Endothelial cell of umbilical vein (primary cell): Measurements from ENCODE around the gene HIKESHI. TPM values are rescaled to one million over a fixed set of nuclear protein-coding genes. Genes with fewer than 3 reads are reported as not detected.

Experiments used
- BruUV-seq: library from RNA; stranded (reverse); fragments of 400-500 nt; replicated peaks from 2 replicates; lab custom pipeline; 2021; lab: Mats Ljungman, UMichigan
- CTCF ChIA-PET: fragments of 300-600, 350-600 bp; sonication (Branson Sonifier 250); formaldehyde crosslinking; loops from one replicate; lab custom pipeline; 2021; ENCODE audit warnings: antibody characterized with exemption, inconsistent platforms; lab: Charles Lee
- POLR2A ChIA-PET: fragments of 300-600, 350-600 bp; sonication (Branson Sonifier 250); formaldehyde crosslinking; loops from one replicate; lab custom pipeline; 2021; ENCODE audit warnings: antibody characterized with exemption, inconsistent platforms; lab: Charles Lee
- DNase-seq: peaks from one replicate; pipeline ENCODE4 v3.0.0-alpha.2; 2011; ENCODE audit warnings: low read depth, low spot score
- FAIRE-seq: peaks from 2 replicates; lab custom pipeline; 2011; peaks lifted over from hg19 to GRCh38; lab: Jason Lieb, UNC
- H2AFZ ChIP-seq: 2 replicates; pipeline ENCODE4 v1.6.0; 2012; ENCODE audit warnings: low read depth, low read length, control low read depth, inconsistent platforms
- H3K27ac ChIP-seq: 2 replicates; pipeline ENCODE4 v1.5.1; 2011; ENCODE audit warnings: low read depth, mild to moderate bottlenecking, control low read depth, low read length, moderate library complexity; ENCODE audit not compliant: insufficient read depth
- H3K27me3 ChIP-seq, 2 experiments: 2 replicates each; pipeline versions ENCODE4 v1.6.0 to v1.6.1; 2011; ENCODE audit warnings: low read length in 2 of 2, mixed read lengths in 1 of 2; ENCODE audit not compliant: control insufficient read depth in 2 of 2, insufficient read depth in 2 of 2
- H3K36me3 ChIP-seq, 2 experiments: 2 replicates in 1 of 2; 3 replicates in 1 of 2; pipeline ENCODE4 v1.5.1; 2011; ENCODE audit warnings: low read length in 2 of 2, mild to moderate bottlenecking in 1 of 2, moderate library complexity in 1 of 2; ENCODE audit not compliant: control insufficient read depth in 2 of 2, insufficient read depth in 2 of 2; ENCODE audit errors: extremely low read depth in 1 of 2
- H3K4me1 ChIP-seq: 3 replicates; pipeline ENCODE4 v1.5.1; 2011; ENCODE audit warnings: mild to moderate bottlenecking, low read length; ENCODE audit not compliant: control insufficient read depth, insufficient read depth; ENCODE audit errors: extremely low read depth
- H3K4me2 ChIP-seq: 2 replicates; pipeline ENCODE4 v1.6.1; 2011; ENCODE audit warnings: low read length, control low read depth, mixed read lengths; ENCODE audit not compliant: insufficient read depth
- H3K4me3 ChIP-seq, 3 experiments: fragments of 200-600 bp in 1 of 3; sonication (generic), shearing (Covaris generic) in 1 of 3; replicated peaks in 1 of 3; 2 replicates each; pipeline ENCODE4 v1.5.1; 2011 to 2016; ENCODE audit warnings: control low read depth in 3 of 3, low read length in 3 of 3, mild to moderate bottlenecking in 2 of 3, inconsistent platforms in 1 of 3, low read depth in 1 of 3, moderate library complexity in 1 of 3; ENCODE audit not compliant: insufficient read depth in 1 of 3
- H3K79me2 ChIP-seq: 2 replicates; pipeline ENCODE4 v1.6.0; 2012; ENCODE audit warnings: low read length, inconsistent platforms; ENCODE audit not compliant: control insufficient read depth, insufficient read depth
- H3K9ac ChIP-seq: replicated peaks from 2 replicates; pipeline ENCODE3; 2011; ENCODE audit warnings: low read length, control low read depth; ENCODE audit not compliant: insufficient read depth; ENCODE audit errors: extremely low read depth
- H3K9me1 ChIP-seq: replicated peaks from 3 replicates; pipeline ENCODE4 v1.6.0; 2011; ENCODE audit warnings: mild to moderate bottlenecking, low read length; ENCODE audit not compliant: control insufficient read depth, insufficient read depth; ENCODE audit errors: extremely low read depth
- H3K9me3 ChIP-seq: replicated peaks from 2 replicates; pipeline ENCODE4 v1.5.1; 2012; ENCODE audit warnings: low read length, inconsistent platforms; ENCODE audit not compliant: control insufficient read depth, insufficient read depth
- H4K20me1 ChIP-seq: replicated peaks from 2 replicates; pipeline ENCODE3; 2011; ENCODE audit warnings: mild to moderate bottlenecking, low read length; ENCODE audit not compliant: control insufficient read depth, insufficient read depth; ENCODE audit errors: extremely low read depth
- EZH2 ChIP-seq: IDR thresholded peaks from 2 replicates; pipeline ENCODE4 v1.6.1; 2012; ENCODE audit warnings: borderline replicate concordance, low read depth, mild to moderate bottlenecking, moderate library complexity, low read length, inconsistent platforms; ENCODE audit not compliant: severe bottlenecking
- FOS ChIP-seq: IDR thresholded peaks from 2 replicates; pipeline ENCODE4 v1.6.1; 2011; ENCODE audit warnings: mild to moderate bottlenecking, low read length, moderate library complexity, borderline replicate concordance; ENCODE audit not compliant: insufficient read depth
- JUN ChIP-seq: IDR thresholded peaks from 2 replicates; pipeline ENCODE4 v1.6.1; 2011; ENCODE audit warnings: borderline replicate concordance, low read depth; ENCODE audit not compliant: insufficient read length, insufficient read depth
- MYC ChIP-seq: IDR thresholded peaks from one replicate; pipeline ENCODE4 v1.6.1; 2011; ENCODE audit warnings: mild to moderate bottlenecking, low read depth, low read length
- POLR2A ChIP-seq: IDR thresholded peaks from 2 replicates; pipeline ENCODE4 v1.6.1; 2012; ENCODE audit warnings: low read depth, mild to moderate bottlenecking, control low read depth, low read length
- POLR2AphosphoS5 ChIP-seq: IDR thresholded peaks from 2 replicates; pipeline ENCODE4 v1.6.1; 2012; ENCODE audit warnings: low read depth, mild to moderate bottlenecking, control low read depth, low read length, moderate library complexity; ENCODE audit not compliant: insufficient read depth
- dilution Hi-C: fragments of 300-500 bp; cut with MboI; formaldehyde crosslinking; loops from one replicate; pipeline ENCODE4 v1.15.0; 2019; ENCODE audit warnings: low sequenced_read_pairs; ENCODE audit not compliant: extremely low pct_ligation_motif_present
- intact Hi-C: fragments of 100-400 bp; cut with micrococcal nuclease; formaldehyde crosslinking; loops from one replicate; pipeline ENCODE4 v1.10.0; 2022
- polyA plus RNA-seq, 4 experiments: library from polyadenylated mRNA; depleted of rRNA in 3 of 4; stranded (reverse) in 3 of 4; unstranded in 1 of 4; fragments of >200 nt; gene quantifications; 2 replicates each; pipeline versions ENCODE4 v1.2.1 to v1.2.3, GENCODE V29; 2011 to 2012; ENCODE audit warnings: missing spikeins in 1 of 4
- total RNA-seq: library from RNA; stranded (reverse); gene quantifications from 2 replicates; pipeline ENCODE4 v1.2.3, GENCODE V29; 2021
- TF ChIP-seq, protein P1 (sequence below): IDR thresholded peaks from 2 replicates; pipeline ENCODE4 v1.6.1; 2011; ENCODE audit not compliant: insufficient read depth, insufficient read length
- TF ChIP-seq, protein P2 (sequence below), 2 donors: IDR thresholded peaks; 1 replicate in 1 of 2; 2 replicates in 1 of 2; pipeline ENCODE4 v1.5.1; 2011; ENCODE audit warnings: low read length in 2 of 2, mild to moderate bottlenecking in 2 of 2, moderate library complexity in 2 of 2, control low read depth in 1 of 2, inconsistent platforms in 1 of 2, low read depth in 1 of 2; ENCODE audit not compliant: insufficient read depth in 1 of 2; ENCODE audit errors: extremely low read depth in 1 of 2

The HIKESHI gene
- total and polyA plus RNA-seq, 2 donors (not counting 3 experiments of a cell fraction or from before 2014, with no cell fraction given), result 40.2 to 66.9 TPM

DNA sequence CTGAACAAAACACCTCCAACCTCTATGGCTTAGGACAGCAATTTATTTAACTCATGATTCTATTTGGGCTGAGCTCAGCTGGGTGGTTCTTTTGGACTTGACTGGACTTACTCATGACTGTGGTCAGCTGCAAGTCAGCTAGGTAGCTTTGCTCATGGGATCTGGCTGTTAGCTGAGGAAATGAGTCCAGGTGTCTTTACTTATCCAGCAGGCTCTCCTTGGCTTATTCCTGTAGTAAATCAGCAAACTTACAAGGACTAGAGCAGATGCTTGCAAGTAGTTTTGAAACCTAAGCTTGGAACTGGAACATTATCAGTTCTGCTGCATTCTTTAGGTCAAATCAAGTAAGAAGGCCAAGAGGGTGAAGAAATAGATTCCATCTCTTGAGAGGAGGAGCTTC lies 8.0 kb upstream of the HIKESHI start:
- no peak for TF ChIP-seq POLR2A
- TF ChIP-seq EZH2, result no peak
- TF ChIP-seq, protein P1, sequence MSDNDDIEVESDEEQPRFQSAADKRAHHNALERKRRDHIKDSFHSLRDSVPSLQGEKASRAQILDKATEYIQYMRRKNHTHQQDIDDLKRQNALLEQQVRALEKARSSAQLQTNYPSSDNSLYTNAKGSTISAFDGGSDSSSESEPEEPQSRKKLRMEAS, result no peak
- no peak for TF ChIP-seq FOS
- TF ChIP-seq JUN, result no peak
- no peak for TF ChIP-seq MYC
- TF ChIP-seq, protein P2, sequence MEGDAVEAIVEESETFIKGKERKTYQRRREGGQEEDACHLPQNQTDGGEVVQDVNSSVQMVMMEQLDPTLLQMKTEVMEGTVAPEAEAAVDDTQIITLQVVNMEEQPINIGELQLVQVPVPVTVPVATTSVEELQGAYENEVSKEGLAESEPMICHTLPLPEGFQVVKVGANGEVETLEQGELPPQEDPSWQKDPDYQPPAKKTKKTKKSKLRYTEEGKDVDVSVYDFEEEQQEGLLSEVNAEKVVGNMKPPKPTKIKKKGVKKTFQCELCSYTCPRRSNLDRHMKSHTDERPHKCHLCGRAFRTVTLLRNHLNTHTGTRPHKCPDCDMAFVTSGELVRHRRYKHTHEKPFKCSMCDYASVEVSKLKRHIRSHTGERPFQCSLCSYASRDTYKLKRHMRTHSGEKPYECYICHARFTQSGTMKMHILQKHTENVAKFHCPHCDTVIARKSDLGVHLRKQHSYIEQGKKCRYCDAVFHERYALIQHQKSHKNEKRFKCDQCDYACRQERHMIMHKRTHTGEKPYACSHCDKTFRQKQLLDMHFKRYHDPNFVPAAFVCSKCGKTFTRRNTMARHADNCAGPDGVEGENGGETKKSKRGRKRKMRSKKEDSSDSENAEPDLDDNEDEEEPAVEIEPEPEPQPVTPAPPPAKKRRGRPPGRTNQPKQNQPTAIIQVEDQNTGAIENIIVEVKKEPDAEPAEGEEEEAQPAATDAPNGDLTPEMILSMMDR (IDR thresholded peaks at IDR 0.05; ENCODE audit: extremely low read depth in 1 of 2, insufficient read depth in 1 of 2, low read depth in 1 of 2, low read length in 2 of 2), result no peak
- no peak for TF ChIP-seq POLR2AphosphoS5
- H3K27ac ChIP-seq, result no peak overlapping the region
- H3K4me1 ChIP-seq, result no peaks in the 10 kb centered on the region
- FAIRE-seq (no peak), DNase-seq (no peak)
- H3K4me2 ChIP-seq, result no peak overlapping the region
- H4K20me1 ChIP-seq, result no peaks in the 10 kb centered on the region
- no peaks in the 10 kb centered on the region for H3K36me3 ChIP-seq
- no peaks in the 10 kb centered on the region for H3K9me3 ChIP-seq
- POLR2A ChIA-PET, result no interaction called here
- CTCF ChIA-PET, result interaction anchor here (1.0 to 2.9 kb wide), 4 partner anchors 76 to 439 kb away, joined by 4 to 23 read pairs (median 5); partner anchors contain the start of gene CCDC83
- BruUV-seq, result no TSS peak
- no peak overlapping the region for H3K4me3 ChIP-seq
- H3K27me3 ChIP-seq, result peaks cover 0 to 3% of the 10 kb centered on the region in 2 experiments
- dilution Hi-C loops, result no loop called here
- H3K9me1 ChIP-seq, result no peaks in the 10 kb centered on the region
- no peak overlapping the region for H2AFZ ChIP-seq
- intact Hi-C loops, result loop anchor here (10.0 kb wide), 1 partner anchor 629 kb away; the partner anchor contains the start of gene CREBZF
- no peak overlapping the region for H3K9ac ChIP-seq
- no peaks in the 10 kb centered on the region for H3K79me2 ChIP-seq
